GM23248 (cell line): ENCODE data around the gene VWA2.

Experiments
- EZH2 ChIP-seq: fragments of 200-600 bp; sonication (generic); IDR thresholded peaks from 2 replicates; pipeline ENCODE4 v1.6.1; 2018; ENCODE audit warnings: antibody characterized with exemption, mild to moderate bottlenecking; ENCODE audit not compliant: insufficient read depth, poor library complexity, severe bottlenecking
- EZH2phosphoT487 ChIP-seq: fragments of 200-600 bp; sonication (generic); IDR thresholded peaks from 2 replicates; pipeline ENCODE4 v1.6.1; 2018; ENCODE audit warnings: antibody characterized with exemption, moderate library complexity, mild to moderate bottlenecking, low read depth; ENCODE audit not compliant: insufficient read depth

- TF ChIP-seq EZH2 (no peak), EZH2phosphoT487 (no peak)
Observed at GRCh38 chr10:114304571-114305421, 65.7 kb downstream of the VWA2 start.
